Fibroblast of the conjunctiva (primary cell): ENCODE data around the gene TRIP13.
"Not testable (repeated sequence)": the region's sequence is repeated elsewhere in the genome, so short reads cannot be mapped to it uniquely, and the experiment has no call there.

Experiments used
- DNase-seq: peaks from one replicate; pipeline ENCODE4 v3.0.0-alpha.2; 2010; ENCODE audit warnings: low read depth

Gene TRIP13

DNA sequence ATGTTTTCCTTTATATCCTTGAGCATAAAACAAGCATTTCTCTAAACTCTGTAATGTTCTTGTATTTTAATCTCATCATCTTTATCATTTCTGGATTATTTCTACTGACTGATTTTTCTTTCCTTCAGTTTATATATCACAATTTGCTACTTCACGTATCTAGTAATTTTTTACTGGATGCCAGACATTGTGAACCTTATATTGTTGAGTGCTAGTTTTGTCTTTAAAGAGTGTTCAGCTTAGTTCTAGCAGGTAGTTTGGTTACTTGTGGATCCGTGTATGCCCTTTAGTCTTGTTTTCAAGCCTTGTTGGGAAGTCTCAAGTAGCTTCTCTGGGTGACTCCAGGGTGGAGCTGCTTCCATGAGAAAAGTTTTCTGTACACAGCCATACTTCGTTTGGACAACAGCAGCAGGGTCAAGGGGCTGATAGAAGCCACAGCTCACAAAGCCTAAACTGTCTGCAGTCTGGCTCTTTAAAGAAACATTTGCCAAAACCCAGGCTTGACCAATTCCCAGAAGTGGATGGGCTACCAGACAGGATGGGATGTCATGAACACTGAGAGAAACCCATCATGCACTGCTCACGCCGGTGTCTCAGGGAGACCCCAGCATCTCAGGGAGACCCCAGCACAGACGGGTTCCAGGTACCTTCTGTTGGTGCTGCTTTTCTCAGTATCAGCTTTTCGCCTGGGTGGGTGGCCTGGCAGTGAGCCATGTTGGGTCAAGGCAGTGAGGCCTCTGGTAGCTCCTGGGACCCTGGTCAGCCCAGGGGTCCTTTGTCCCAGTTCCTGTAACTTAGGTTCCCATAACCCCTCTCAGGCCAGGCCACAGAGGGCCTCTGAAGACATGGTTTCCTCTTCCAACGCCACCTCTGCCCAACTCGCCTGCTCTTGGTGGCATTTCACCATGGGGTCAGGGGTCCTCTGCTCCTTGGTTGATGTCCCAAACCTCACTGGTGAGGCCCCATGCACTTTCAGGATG lies 29.1 kb downstream of the TRIP13 start:
- no peak for DNase-seq

- DNase-seq: no peak
These were observed 30.0 kb downstream of the TRIP13 start for GRCh38 chr5:922436-923280.

GRCh38 chr5:923281-923873 lies 30.7 kb downstream of the TRIP13 start:
- DNase-seq: peak; percentile 40

DNA sequence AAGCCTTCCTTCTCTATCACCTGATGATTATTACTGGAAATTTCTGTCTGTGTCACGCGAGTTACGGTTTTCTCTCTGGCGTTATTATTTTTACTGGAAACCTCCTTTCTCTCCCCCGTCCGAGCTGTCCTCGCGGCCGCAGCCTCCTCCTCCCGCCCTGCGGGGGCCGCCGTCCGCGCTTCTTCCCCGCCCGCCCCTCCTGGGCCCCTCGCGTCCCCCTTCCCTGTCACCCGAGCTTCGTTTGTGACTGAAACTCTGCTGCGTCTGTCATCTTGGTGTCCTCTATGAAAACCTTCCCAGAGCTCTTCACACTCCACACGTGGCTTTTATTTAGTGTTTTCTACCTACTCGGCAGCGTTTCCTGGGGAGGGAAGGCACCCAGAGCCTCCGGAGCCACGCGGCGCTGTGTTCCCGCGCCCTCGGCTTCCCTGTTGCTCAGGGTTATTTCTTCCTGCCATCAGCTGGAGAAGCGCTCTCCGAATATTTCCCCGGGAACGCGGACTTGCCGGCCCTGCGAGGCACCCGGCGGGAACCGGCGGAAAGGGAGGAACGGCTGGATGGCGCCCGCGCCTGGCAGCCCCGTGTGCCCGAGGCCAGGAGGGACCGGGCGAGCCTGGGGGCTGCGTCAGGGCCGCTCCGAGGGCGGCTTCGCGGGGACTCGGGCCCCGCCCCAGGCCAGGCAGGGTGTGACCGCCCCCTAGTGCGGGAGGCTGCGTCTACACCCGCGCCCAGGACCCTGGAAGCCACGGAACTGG lies 33.9 kb downstream of the TRIP13 start:
- DNase-seq: no peak

GRCh38 chr5:927172-928015 lies 34.7 kb downstream of the TRIP13 start:
- DNase-seq: no peak

DNA sequence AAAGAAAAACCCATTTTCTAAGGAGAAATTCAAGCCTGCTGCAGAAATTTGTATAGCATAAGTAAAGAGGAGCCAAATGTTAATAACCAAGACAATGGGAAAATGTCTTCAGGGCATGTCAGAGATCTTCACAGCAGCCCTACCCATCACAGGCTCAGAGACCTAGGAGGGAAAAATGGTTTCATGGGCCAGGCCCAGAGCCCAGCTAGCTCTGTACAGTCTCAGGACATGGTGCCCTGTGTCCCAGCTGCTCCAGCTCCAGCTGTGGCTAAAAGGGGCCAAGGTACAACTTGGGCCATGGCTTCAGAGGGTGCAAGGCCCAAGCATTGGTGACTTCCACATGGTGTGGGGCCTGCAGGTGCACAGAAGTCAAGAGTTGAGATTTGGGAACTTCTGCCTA lies 36.5 kb downstream of the TRIP13 start:
- not testable (repeated sequence) for DNase-seq

DNA sequence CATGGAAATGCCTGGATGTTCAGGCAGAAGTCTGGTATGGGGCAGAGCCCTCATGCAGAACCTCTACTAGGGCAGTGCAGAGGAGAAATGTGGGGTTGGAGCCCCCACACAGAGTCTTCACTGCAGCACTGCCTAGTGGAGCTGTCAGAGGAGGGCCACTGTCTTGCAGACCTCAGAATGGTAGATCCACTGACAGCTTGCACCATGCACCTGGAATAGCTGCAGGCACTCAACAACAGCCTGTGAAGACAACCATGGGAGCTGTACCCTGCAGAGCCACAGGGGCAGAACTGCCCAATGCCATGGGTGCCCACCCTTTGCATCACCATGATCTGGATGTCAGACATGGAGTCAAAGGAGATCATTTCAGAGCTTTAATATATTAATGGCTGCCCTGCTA lies 36.9 kb downstream of the TRIP13 start:
- no peak for DNase-seq

- DNase-seq: no peak
These were observed 38.2 kb downstream of the TRIP13 start for GRCh38 chr5:930866-931265.

- no peak for DNase-seq
These were observed 39.0 kb downstream of the TRIP13 start for GRCh38 chr5:931570-932145.

- DNase-seq: no peak
These were observed 39.5 kb downstream of the TRIP13 start for GRCh38 chr5:932151-932627.

DNA sequence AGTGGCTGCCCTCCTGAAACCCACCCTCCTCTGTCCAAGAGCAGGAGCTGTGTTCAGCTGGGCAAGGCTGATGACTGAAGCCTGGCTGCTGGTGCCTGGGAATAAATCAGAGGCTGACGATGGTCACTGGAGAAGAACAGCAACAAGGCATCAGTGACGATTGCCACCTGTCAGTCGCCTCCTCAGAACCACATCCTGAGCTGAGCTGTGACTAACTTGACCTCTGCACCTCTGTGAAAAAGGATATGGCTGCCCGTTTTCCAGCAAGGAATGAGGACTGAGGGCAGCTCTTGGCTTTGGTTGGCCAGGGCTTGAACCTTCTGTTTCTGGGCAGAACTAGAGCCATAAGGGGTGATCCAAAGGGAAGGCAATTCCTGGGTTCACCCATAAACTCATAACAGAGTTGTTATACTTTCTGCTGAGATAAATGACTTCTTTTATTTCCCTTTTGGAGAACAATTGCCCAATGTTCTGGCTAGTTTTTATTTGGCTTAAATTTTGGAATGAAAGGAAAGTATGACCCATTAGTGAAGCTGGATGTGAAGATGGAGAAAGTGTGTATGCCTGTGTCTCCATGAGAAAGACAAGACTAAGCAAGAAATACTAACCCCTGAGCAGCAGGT lies 40.1 kb downstream of the TRIP13 start:
- DNase-seq: no peak

DNA sequence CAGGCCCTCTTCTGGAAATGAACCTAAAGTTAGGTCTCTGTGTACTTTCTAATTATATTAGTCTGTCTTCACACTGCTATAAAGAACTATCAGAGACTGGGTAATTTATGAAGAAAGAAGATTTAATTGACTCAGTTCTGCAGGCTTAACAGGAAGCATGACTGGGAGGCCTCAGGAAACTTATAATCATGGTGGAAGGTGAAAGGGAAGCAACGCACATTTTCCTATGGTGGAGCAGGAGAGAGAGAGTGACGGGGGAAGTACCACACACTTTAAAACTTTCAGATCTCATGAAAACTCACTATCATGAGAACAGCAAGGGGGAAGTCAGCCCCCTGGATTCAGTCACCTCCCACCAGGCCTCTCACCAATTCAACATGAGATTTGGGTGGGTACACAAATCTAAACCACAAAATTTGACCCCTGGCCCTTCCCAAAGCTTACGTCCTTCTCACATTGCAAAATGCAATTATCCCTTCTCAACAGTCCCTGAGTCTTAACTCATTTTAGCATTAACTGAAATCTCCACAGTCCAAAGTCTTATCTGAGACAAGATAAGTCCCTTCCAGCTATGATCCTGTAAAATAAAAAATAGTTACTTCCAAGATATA lies 40.7 kb downstream of the TRIP13 start:
- no peak for DNase-seq

DNA sequence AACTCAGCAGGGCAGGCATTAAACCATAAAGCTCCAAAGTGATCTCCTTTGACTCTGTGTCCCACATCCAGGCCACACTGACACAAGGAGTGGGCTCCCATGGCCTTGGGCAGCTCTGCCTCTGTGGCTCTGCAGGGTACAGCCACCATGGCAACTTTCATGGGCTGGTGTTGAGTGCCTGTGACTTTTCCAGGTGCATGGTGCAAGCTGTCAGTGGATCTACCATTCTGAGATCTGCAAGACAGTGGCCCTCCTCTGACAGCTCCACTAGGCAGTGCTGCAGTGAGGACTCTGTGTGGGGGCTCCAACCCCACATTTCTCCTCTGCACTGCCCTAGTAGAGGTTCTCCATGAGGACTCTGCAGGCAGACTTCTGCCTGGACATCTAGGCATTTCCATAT lies 41.3 kb downstream of the TRIP13 start:
- DNase-seq: not testable (repeated sequence)

DNA sequence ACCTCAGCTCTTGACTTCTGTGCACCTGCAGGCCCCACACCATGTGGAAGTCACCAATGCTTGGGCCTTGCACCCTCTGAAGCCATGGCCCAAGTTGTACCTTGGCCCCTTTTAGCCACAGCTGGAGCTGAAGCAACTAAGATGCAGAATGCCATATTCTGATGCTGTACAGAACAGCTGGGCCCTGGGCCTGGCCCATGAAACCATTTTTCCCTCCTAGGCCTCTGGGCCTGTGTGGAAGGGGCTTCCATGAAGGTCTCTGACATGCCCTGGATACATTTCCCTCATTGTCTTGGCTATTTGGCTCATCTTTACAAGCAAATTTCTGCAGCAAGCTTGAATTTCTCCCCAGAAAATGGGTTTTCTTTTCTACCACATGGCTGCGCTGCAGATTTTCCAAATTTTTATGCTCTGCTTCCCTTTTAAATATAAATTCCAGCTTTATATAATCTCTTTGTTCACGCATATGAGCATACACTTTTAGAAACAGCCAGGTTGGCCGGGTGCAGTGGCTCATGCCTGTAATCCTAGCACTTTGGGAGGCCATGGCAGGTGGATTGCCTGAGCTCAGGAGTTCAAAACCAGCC lies 41.8 kb downstream of the TRIP13 start:
- not testable (repeated sequence) for DNase-seq

DNA sequence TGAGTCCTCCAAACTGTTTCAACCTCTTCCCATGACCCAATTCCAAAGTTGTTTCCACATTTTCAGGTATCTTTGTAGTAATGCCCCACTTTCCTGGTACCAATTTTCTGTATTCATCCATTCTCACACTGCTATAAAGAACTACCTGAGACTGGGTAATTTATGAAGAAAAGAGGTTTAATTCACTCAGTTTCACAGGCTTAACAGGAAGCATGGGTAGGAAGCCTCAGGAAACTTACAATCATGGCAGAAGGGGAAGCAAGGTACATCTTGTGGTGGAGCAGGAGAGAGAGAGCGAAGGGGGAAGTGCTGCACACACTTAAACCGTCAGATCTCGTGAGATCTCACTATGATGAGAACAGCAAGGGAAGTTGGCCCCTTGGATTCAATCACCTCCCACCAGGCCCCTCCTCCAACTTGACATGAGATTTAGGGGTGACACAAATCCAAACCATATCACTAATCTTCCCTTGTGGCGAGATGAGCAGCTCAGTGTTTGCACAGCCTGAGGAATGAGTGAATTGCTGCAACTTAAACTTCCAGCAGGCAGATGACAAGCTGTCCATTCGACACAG lies 42.9 kb downstream of the TRIP13 start:
- no peak for DNase-seq

DNA sequence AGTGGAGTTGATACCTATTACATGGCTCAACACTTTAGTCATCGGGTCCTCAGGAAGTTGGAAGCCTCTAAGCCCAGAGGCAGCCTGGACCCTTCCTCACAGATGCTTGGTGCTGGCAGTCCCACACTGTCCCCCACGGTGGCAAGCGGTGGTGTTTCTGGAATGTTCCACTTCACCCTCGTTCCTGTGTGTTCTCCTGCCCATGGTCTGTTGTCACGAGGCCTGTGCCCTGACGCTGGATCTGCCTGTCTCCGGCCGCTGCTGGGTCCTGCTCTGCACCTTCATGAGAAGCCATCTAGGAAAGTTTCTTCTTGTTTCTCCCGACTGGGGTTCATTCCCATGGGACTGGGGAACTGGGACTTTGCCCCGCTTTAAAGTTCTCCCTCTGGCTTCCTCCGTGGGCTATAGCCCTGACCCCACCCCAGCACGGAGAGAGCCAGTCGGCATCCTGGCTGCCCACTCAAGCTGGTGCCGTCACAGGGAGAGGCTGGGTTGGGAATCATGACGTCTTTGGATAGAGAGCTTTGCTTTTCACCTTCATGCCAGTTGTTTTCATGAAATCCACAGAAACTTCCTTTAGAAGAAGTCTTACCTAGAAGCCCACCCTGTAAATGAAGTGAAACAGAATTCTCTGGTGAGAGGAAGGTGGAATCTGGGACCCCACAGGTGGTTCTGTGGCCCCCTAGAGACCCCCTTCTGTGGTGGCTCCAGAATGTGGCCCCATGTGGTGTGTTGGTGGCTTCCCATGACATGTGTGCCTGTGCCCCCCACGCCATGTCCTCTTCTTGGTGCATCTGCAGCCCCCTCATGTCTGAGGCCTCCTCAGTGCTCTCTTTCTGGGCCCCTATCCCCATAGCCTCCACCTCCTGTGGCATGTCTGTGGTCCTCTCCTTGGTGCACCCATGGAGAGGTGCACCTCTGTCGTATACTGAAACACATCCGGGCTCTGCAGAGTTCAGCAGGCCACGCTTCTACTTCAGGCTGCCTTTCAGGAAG lies 43.8 kb downstream of the TRIP13 start:
- DNase-seq: no peak

DNA sequence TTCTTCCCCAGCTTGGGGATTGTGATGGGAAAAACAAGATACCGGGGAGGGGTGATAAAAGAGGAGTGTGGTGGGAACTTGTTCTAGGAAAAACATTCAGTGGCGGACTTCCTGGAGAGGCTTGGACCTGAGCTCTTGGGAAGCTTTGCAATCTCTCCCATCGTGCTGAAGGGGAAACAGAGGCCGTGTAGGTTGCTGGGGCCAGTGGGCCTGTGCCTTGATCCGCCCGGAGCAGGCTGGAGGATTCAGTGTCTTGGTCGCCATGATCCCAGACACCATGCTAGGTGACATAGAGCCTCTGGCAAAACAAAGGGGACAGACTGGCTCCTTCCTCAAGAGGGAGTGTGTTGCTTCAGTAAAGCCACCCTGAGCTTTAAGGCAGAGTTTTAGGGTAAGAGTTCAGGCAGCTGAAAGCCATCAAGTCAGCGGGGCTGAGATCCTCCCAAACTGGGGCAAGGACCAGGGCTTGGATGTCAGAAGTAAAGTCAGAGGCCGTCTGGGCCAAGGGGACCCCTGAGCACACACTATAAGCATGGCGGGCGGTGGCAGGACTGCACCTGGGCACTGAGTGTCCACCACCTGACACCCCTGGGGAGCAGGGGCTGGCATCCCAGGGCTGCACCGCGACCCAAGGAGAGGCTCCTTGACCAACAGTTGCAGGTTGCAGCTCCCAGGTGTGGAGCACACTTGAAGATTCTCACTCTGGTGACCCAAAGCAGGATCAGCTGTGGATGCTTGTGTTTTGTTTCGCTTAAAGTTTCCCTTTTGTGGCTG lies 44.7 kb downstream of the TRIP13 start:
- DNase-seq: no peak
